Esophagus muscularis mucosa (tissue), 4 donors: ENCODE data around the gene C6orf52. TPM values are rescaled to one million over a fixed set of nuclear protein-coding genes. Genes with fewer than 3 reads are reported as not detected.

Experiments used
- DNase-seq: peaks from one replicate; pipeline ENCODE4 v3.0.0-alpha.2; 2017; ENCODE audit errors: extremely low spot score
- H3K27ac ChIP-seq, 4 donors: fragments of 200-600 bp; sonication (generic); replicated peaks in 1 of 4; 1 replicate in 3 of 4; 2 replicates in 1 of 4; pipeline ENCODE4 v1.5.1; 2016 to 2019; ENCODE audit warnings: mild to moderate bottlenecking in 1 of 4
- H3K27me3 ChIP-seq, 4 donors: fragments of 200-600 bp; sonication (generic); one replicate each; pipeline versions ENCODE4 v1.5.1 to v1.6.0; 2016 to 2019
- H3K36me3 ChIP-seq, 4 donors: fragments of 200-600 bp; sonication (generic); one replicate each; pipeline ENCODE4 v1.5.1; 2016 to 2019
- H3K4me1 ChIP-seq, 4 donors: fragments of 200-600 bp; sonication (generic); one replicate each; pipeline ENCODE4 v1.5.1; 2016 to 2019
- H3K4me3 ChIP-seq, 4 donors: fragments of 200-600 bp; sonication (generic); 1 replicate in 2 of 4; 2 replicates in 2 of 4; pipeline ENCODE4 v1.5.1; 2016 to 2019; ENCODE audit warnings: mild to moderate bottlenecking in 4 of 4, moderate library complexity in 1 of 4
- H3K9me3 ChIP-seq, 4 donors: fragments of 200-600 bp; sonication (generic); 1 replicate in 3 of 4; 2 replicates in 1 of 4; pipeline ENCODE4 v1.5.1; 2016 to 2019
- EP300 ChIP-seq: sonication (generic); formaldehyde crosslinking; IDR thresholded peaks from one replicate; pipeline ENCODE4 v1.6.1; 2017; ENCODE audit warnings: antibody characterized with exemption
- POLR2A ChIP-seq: fragments of 450-650 bp; IDR thresholded peaks from one replicate; pipeline ENCODE4 v1.6.1; 2017; ENCODE audit warnings: antibody characterized with exemption, moderate library complexity, mild to moderate bottlenecking, low read depth
- POLR2AphosphoS5 ChIP-seq, 2 donors: sonication (generic); formaldehyde crosslinking; IDR thresholded peaks; one replicate each; pipeline ENCODE4 v1.6.1; 2017; ENCODE audit warnings: antibody characterized with exemption in 2 of 2
- WGBS: methylation state at CpG from one replicate; pipeline ENCODE4 v1.1.5; 2018; 5-methylcytosine and 5-hydroxymethylcytosine counted together
- intact Hi-C: fragments of 100-400 bp; cut with DNase I; formaldehyde crosslinking; loops from one replicate; pipeline ENCODE4 v1.15.1; 2023
- total RNA-seq, 4 donors: library from RNA; depleted of rRNA; stranded (reverse); fragments of >200 nt; gene quantifications; one replicate each; pipeline versions ENCODE4 v1.1.0 to v1.2.1, GENCODE V29; 2016
- TF ChIP-seq, protein P1 (sequence below), 3 experiments: fragments of 200-600 bp in 2 of 3; fragments of 450-650 bp in 1 of 3; sonication (generic) in 2 of 3; IDR thresholded peaks; one replicate each; pipeline ENCODE4 v1.5.1; 2017 to 2019; ENCODE audit warnings: antibody characterized with exemption in 3 of 3, mild to moderate bottlenecking in 2 of 3, moderate library complexity in 1 of 3

Gene C6orf52
- total RNA-seq, 4 donors from 2014 or later = 0.71 to 1.2 TPM; not detected in 2

GRCh38 chr6:10640412-10640811 is 54.0 kb downstream of the C6orf52 start:
- Histone ChIP-seq H3K27me3 (no peaks in the 10 kb centered on the region), H3K4me3 (no peak overlapping the region), H3K36me3 (no peaks in the 10 kb centered on the region), H3K27ac (no peak overlapping the region), H3K9me3 (no peaks in the 10 kb centered on the region), H3K4me1 (no peaks in the 10 kb centered on the region)
- no peak for DNase-seq
- intact Hi-C loops = no loop called here
- TF ChIP-seq, protein P1, sequence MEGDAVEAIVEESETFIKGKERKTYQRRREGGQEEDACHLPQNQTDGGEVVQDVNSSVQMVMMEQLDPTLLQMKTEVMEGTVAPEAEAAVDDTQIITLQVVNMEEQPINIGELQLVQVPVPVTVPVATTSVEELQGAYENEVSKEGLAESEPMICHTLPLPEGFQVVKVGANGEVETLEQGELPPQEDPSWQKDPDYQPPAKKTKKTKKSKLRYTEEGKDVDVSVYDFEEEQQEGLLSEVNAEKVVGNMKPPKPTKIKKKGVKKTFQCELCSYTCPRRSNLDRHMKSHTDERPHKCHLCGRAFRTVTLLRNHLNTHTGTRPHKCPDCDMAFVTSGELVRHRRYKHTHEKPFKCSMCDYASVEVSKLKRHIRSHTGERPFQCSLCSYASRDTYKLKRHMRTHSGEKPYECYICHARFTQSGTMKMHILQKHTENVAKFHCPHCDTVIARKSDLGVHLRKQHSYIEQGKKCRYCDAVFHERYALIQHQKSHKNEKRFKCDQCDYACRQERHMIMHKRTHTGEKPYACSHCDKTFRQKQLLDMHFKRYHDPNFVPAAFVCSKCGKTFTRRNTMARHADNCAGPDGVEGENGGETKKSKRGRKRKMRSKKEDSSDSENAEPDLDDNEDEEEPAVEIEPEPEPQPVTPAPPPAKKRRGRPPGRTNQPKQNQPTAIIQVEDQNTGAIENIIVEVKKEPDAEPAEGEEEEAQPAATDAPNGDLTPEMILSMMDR (IDR thresholded peaks at IDR 0.05) = no peak
- no peak for TF ChIP-seq POLR2AphosphoS5 (IDR thresholded peaks at IDR 0.05)
- no peak for TF ChIP-seq EP300
- no peak for TF ChIP-seq POLR2A
- 91% methylated on average over 8 of the region's 8 CpGs for WGBS

DNA sequence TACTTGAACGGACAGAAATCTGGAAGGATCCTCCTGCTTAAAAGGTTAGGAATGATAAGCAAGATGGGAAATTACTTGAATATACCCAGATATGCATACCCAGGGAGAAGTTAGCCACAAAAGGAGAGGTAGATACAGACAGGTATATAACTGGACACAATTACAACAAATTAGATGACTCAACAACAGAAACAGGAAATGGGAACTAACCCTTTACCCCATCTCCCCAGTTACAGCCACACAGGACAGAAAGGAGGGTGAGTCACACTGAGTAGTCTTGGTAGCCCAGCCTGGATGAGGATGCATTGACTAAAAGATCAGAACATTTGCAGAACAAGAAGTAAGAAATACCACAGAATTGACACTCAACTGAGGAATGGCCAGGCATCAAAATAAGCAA is 61.2 kb downstream of the C6orf52 start:
- no peak for DNase-seq
- intact Hi-C loops = no loop called here
- 85% methylated on average over 1 of the region's 1 CpG for WGBS

GRCh38 chr6:10630178-10630577 is 64.2 kb downstream of the C6orf52 start:
- intact Hi-C loops = no loop called here
- no peaks in the 10 kb centered on the region for H3K9me3 ChIP-seq

More for the DNA sequence above, 61.2 kb downstream of the C6orf52 start:
- H3K27ac ChIP-seq = no peak overlapping the region
- H3K4me1 ChIP-seq = no peaks in the 10 kb centered on the region
- no peaks in the 10 kb centered on the region for H3K36me3 ChIP-seq
- no peaks in the 10 kb centered on the region for H3K9me3 ChIP-seq
- TF ChIP-seq POLR2AphosphoS5 (IDR thresholded peaks at IDR 0.05) (no peak), POLR2A (no peak), EP300 (no peak)
- TF ChIP-seq, protein P1 (IDR thresholded peaks at IDR 0.05) = no peak
- H3K4me3 ChIP-seq = no peak overlapping the region
- H3K27me3 ChIP-seq = no peaks in the 10 kb centered on the region

GRCh38 chr6:10627800-10628199 is 66.6 kb downstream of the C6orf52 start:
- no peaks in the 10 kb centered on the region for H3K9me3 ChIP-seq
- peaks cover 0 to 9% (median 3%) of the 10 kb centered on the region in 4 donors for H3K36me3 ChIP-seq
- 96% methylated on average over 1 of the region's 1 CpG for WGBS
- intact Hi-C loops = loop anchor here (5.0 kb wide), 1 partner anchor 65 kb away; the partner anchor contains the start of genes C6orf52 and PAK1IP1
- H3K27ac ChIP-seq = no peak overlapping the region
- TF ChIP-seq, protein P1 (IDR thresholded peaks at IDR 0.05) = no peak
- TF ChIP-seq POLR2AphosphoS5 (IDR thresholded peaks at IDR 0.05) (no peak), POLR2A (no peak), EP300 (no peak)
- no peak overlapping the region for H3K4me3 ChIP-seq
- no peak for DNase-seq
- H3K27me3 ChIP-seq = no peaks in the 10 kb centered on the region
- peaks cover 0 to 6% (median 2%) of the 10 kb centered on the region in 4 donors for H3K4me1 ChIP-seq

More at GRCh38 chr6:10630178-10630577, 64.2 kb downstream of the C6orf52 start:
- no peak for DNase-seq
- TF ChIP-seq POLR2A (no peak), POLR2AphosphoS5 (IDR thresholded peaks at IDR 0.05) (no peak), EP300 (no peak)
- TF ChIP-seq, protein P1 (IDR thresholded peaks at IDR 0.05) = no peak
- no peak overlapping the region for H3K4me3 ChIP-seq
- peaks cover 0 to 9% (median 0%) of the 10 kb centered on the region in 4 donors for H3K36me3 ChIP-seq
- 93% methylated on average over 1 of the region's 1 CpG for WGBS
- peaks cover 0 to 6% (median 2%) of the 10 kb centered on the region in 4 donors for H3K4me1 ChIP-seq
- no peak overlapping the region for H3K27ac ChIP-seq
- H3K27me3 ChIP-seq = no peaks in the 10 kb centered on the region

DNA sequence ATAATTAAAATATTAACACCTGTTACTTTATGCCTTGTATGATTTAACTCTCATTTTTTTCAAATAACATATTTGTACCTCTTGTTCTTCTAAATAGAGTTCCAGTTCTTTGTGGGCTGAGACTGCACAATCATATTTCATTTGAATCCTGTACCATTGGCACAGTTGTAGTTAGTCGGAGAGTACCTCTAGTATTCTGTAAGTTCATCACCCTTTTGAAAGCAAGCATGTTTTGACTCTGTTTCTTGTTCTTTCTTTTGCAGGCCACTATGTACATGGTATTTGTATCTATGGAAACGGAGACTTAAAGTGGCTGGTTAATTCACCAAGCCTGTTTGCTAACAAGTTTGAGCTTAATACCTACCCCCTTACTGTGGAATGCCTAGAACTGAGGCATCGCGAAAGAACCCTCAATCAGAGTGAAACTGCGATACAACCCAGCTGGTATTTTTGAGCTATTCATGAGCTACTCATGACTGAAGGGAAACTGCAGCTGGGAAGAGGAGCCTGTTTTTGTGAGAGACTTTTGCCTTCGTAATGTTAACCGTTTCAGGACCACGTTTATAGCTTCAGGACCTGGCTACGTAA is 68.2 kb downstream of the C6orf52 start:
- Histone ChIP-seq H3K27ac (peak overlapping the region in 1 of 4 donors; percentile 27), H3K36me3 (peaks cover 0 to 16% (median 7%) of the 10 kb centered on the region in 4 donors), H3K4me3 (no peak overlapping the region), H3K9me3 (no peaks in the 10 kb centered on the region), H3K27me3 (no peaks in the 10 kb centered on the region), H3K4me1 (peaks cover 7 to 17% (median 9%) of the 10 kb centered on the region in 4 donors)
- no peak for DNase-seq
- intact Hi-C loops = loop anchor here (5.0 kb wide), 1 partner anchor 66 kb away; the partner anchor contains the start of genes C6orf52 and PAK1IP1
- WGBS = 58% methylated on average over 9 of the region's 9 CpGs
- TF ChIP-seq POLR2AphosphoS5 (IDR thresholded peaks at IDR 0.05) = no peak
- TF ChIP-seq, protein P1 (IDR thresholded peaks at IDR 0.05) = no peak
